Trophoblast cell (in vitro differentiated cells and primary cell): ENCODE measurements around the gene FUT8.

Source experiments
- DNase-seq, 2 donors: peaks; one replicate each; pipeline ENCODE4 v3.0.0-alpha.2; 2016
- H2AFZ ChIP-seq: 2 replicates; pipeline ENCODE4 v1.6.1; 2013; ENCODE audit warnings: low read length, moderate library complexity, mild to moderate bottlenecking; ENCODE audit not compliant: insufficient read depth, poor library complexity
- H2AK5ac ChIP-seq: 2 replicates; pipeline ENCODE4 v1.6.1; 2013; ENCODE audit warnings: mild to moderate bottlenecking, low read length
- H2BK120ac ChIP-seq: 2 replicates; pipeline ENCODE4 v1.6.1; 2013; ENCODE audit warnings: low read length, mild to moderate bottlenecking, moderate library complexity; ENCODE audit not compliant: insufficient read depth, poor library complexity
- H2BK12ac ChIP-seq: 2 replicates; pipeline ENCODE4 v1.6.1; 2013; ENCODE audit warnings: mild to moderate bottlenecking, low read length, moderate library complexity
- H2BK5ac ChIP-seq: 2 replicates; pipeline ENCODE4 v1.6.1; 2013; ENCODE audit warnings: low read length, low read depth, moderate library complexity, mild to moderate bottlenecking; ENCODE audit not compliant: poor library complexity
- H3K14ac ChIP-seq: 2 replicates; pipeline ENCODE4 v1.6.1; 2013; ENCODE audit warnings: mild to moderate bottlenecking, low read length
- H3K18ac ChIP-seq: 2 replicates; pipeline ENCODE4 v1.6.1; 2013; ENCODE audit warnings: mild to moderate bottlenecking, low read length
- H3K23ac ChIP-seq: 2 replicates; pipeline ENCODE4 v1.6.1; 2013; ENCODE audit warnings: low read length
- H3K27ac ChIP-seq: 2 replicates; pipeline ENCODE4 v1.5.1; 2013; ENCODE audit warnings: low read depth, mild to moderate bottlenecking, inconsistent platforms, low read length, moderate library complexity
- H3K27me3 ChIP-seq: 2 replicates; pipeline ENCODE4 v1.6.1; 2013; ENCODE audit warnings: inconsistent platforms, mild to moderate bottlenecking, low read length, moderate library complexity; ENCODE audit not compliant: insufficient read depth
- H3K36me3 ChIP-seq, 2 experiments: 1 replicate in 1 of 2; 2 replicates in 1 of 2; pipeline ENCODE4 v1.6.1; 2013; ENCODE audit warnings: low read length in 2 of 2, mild to moderate bottlenecking in 2 of 2, moderate library complexity in 1 of 2; ENCODE audit not compliant: insufficient read depth in 2 of 2, control insufficient read depth in 1 of 2
- H3K4ac ChIP-seq: 2 replicates; pipeline ENCODE4 v1.6.1; 2013; ENCODE audit warnings: low read depth, mild to moderate bottlenecking, low read length, moderate library complexity
- H3K4me1 ChIP-seq, 2 experiments: 1 replicate in 1 of 2; 2 replicates in 1 of 2; pipeline ENCODE4 v1.6.1; 2013; ENCODE audit warnings: low read length in 2 of 2, mild to moderate bottlenecking in 2 of 2, moderate library complexity in 1 of 2; ENCODE audit not compliant: insufficient read depth in 2 of 2, control insufficient read depth in 1 of 2
- H3K4me2 ChIP-seq: 2 replicates; pipeline ENCODE4 v1.6.1; 2013; ENCODE audit warnings: inconsistent platforms, mild to moderate bottlenecking, low read length, moderate library complexity
- H3K4me3 ChIP-seq: 2 replicates; pipeline ENCODE4 v1.5.1; 2013; ENCODE audit warnings: mild to moderate bottlenecking, low read depth, low read length, inconsistent platforms
- H3K79me1 ChIP-seq: one replicate; pipeline ENCODE4 v1.6.1; 2013; ENCODE audit warnings: low read length
- H3K79me2 ChIP-seq: 2 replicates; pipeline ENCODE4 v1.6.1; 2013; ENCODE audit warnings: low read length, mild to moderate bottlenecking; ENCODE audit not compliant: control insufficient read depth, insufficient read depth, poor library complexity
- H3K9ac ChIP-seq: 2 replicates; pipeline ENCODE4 v1.6.1; 2013; ENCODE audit warnings: mild to moderate bottlenecking, low read length
- H3K9me3 ChIP-seq: 2 replicates; pipeline ENCODE4 v1.6.1; 2013; ENCODE audit warnings: low read depth, mild to moderate bottlenecking, control low read depth, inconsistent platforms, low read length; ENCODE audit not compliant: insufficient read depth
- H4K12ac ChIP-seq: 2 replicates; pipeline ENCODE4 v1.6.1; 2013; ENCODE audit warnings: low read depth, mild to moderate bottlenecking, low read length, moderate library complexity
- H4K8ac ChIP-seq: 2 replicates; pipeline ENCODE4 v1.6.1; 2013; ENCODE audit warnings: low read depth, mild to moderate bottlenecking, low read length, moderate library complexity
- H4K91ac ChIP-seq: one replicate; pipeline ENCODE4 v1.6.1; 2013; ENCODE audit warnings: low read depth, mild to moderate bottlenecking, low read length, moderate library complexity
- WGBS: extraction: QIAGEN DNeasy Blood & Tissue Kit; methylation state at CpG from one replicate; pipeline ENCODE4 v1.1.7; 2013; ENCODE audit warnings: missing lambda C conversion rate; ENCODE audit not compliant: insufficient read length, insufficient coverage; ENCODE audit errors: extremely low coverage; 5-methylcytosine and 5-hydroxymethylcytosine counted together

Gene FUT8

GRCh38 chr14:65772466-65772865 lies 359.9 kb downstream of the FUT8 start:
- no peak overlapping the region for H3K14ac ChIP-seq
- H3K27me3 ChIP-seq: no peaks in the 10 kb centered on the region
- WGBS: no CpG with 5 or more reads among the region's 8 CpGs
- H3K9ac ChIP-seq: no peak overlapping the region
- no peak overlapping the region for H2AFZ ChIP-seq
- H2BK120ac ChIP-seq: no peak overlapping the region
- H3K36me3 ChIP-seq: no peaks in the 10 kb centered on the region
- no peaks in the 10 kb centered on the region for H3K79me2 ChIP-seq
- DNase-seq: no peak
- no peak overlapping the region for H2AK5ac ChIP-seq
- no peak overlapping the region for H3K23ac ChIP-seq
- H3K9me3 ChIP-seq: peaks cover 2% of the 10 kb centered on the region
- no peak overlapping the region for H3K18ac ChIP-seq
- no peaks in the 10 kb centered on the region for H3K79me1 ChIP-seq
- no peaks in the 10 kb centered on the region for H3K4me1 ChIP-seq
- H2BK12ac ChIP-seq: no peak overlapping the region
- no peak overlapping the region for H3K4ac ChIP-seq
- H4K91ac ChIP-seq: no peak overlapping the region
- H3K4me3 ChIP-seq: no peak overlapping the region
- no peak overlapping the region for H2BK5ac ChIP-seq
- no peak overlapping the region for H3K4me2 ChIP-seq
- H4K8ac ChIP-seq: no peak overlapping the region
- H3K27ac ChIP-seq: no peak overlapping the region
- no peak overlapping the region for H4K12ac ChIP-seq

- Histone ChIP-seq H3K27me3 (no peaks in the 10 kb centered on the region), H4K12ac (no peak overlapping the region), H3K4me3 (no peak overlapping the region), H3K79me1 (no peaks in the 10 kb centered on the region), H3K4me1 (no peaks in the 10 kb centered on the region), H3K36me3 (no peaks in the 10 kb centered on the region), H2BK5ac (no peak overlapping the region), H4K91ac (no peak overlapping the region), H2AK5ac (no peak overlapping the region), H2BK12ac (no peak overlapping the region), H2AFZ (no peak overlapping the region), H2BK120ac (no peak overlapping the region), H3K4ac (no peak overlapping the region), H4K8ac (no peak overlapping the region), H3K14ac (no peak overlapping the region), H3K27ac (no peak overlapping the region), H3K79me2 (no peaks in the 10 kb centered on the region), H3K4me2 (no peak overlapping the region), H3K23ac (no peak overlapping the region), H3K9me3 (peaks cover 2% of the 10 kb centered on the region), H3K9ac (no peak overlapping the region), H3K18ac (no peak overlapping the region)
- WGBS: no CpG with 5 or more reads among the region's 4 CpGs
- no peak for DNase-seq
Measured at GRCh38 chr14:65772921-65773574, 360.5 kb downstream of the FUT8 start.

GRCh38 chr14:65774041-65774440 lies 361.5 kb downstream of the FUT8 start:
- Histone ChIP-seq H3K18ac (no peak overlapping the region), H3K23ac (no peak overlapping the region), H3K4me1 (no peaks in the 10 kb centered on the region), H4K8ac (no peak overlapping the region), H3K9ac (no peak overlapping the region), H3K14ac (no peak overlapping the region), H3K4me3 (no peak overlapping the region), H2BK12ac (no peak overlapping the region), H2BK120ac (no peak overlapping the region), H3K27me3 (no peaks in the 10 kb centered on the region), H4K91ac (no peak overlapping the region), H2BK5ac (no peak overlapping the region), H3K79me1 (no peaks in the 10 kb centered on the region), H3K27ac (no peak overlapping the region), H3K36me3 (no peaks in the 10 kb centered on the region), H2AFZ (no peak overlapping the region), H3K4me2 (no peak overlapping the region), H4K12ac (no peak overlapping the region), H2AK5ac (no peak overlapping the region), H3K9me3 (peaks cover 2% of the 10 kb centered on the region), H3K4ac (no peak overlapping the region), H3K79me2 (no peaks in the 10 kb centered on the region)
- no peak for DNase-seq
- WGBS: no CpG with 5 or more reads among the region's 1 CpG

- Histone ChIP-seq H3K79me2 (no peaks in the 10 kb centered on the region), H3K79me1 (no peaks in the 10 kb centered on the region), H3K9me3 (no peaks in the 10 kb centered on the region), H3K9ac (no peak overlapping the region), H2AK5ac (no peak overlapping the region), H2BK12ac (no peak overlapping the region), H4K91ac (no peak overlapping the region), H3K14ac (no peak overlapping the region), H3K27ac (no peak overlapping the region), H3K4ac (no peak overlapping the region), H3K18ac (no peak overlapping the region), H4K12ac (no peak overlapping the region), H3K4me3 (no peak overlapping the region), H3K23ac (no peak overlapping the region), H2BK120ac (no peak overlapping the region), H3K36me3 (no peaks in the 10 kb centered on the region), H3K4me1 (no peaks in the 10 kb centered on the region), H3K27me3 (no peaks in the 10 kb centered on the region), H2BK5ac (no peak overlapping the region), H3K4me2 (no peak overlapping the region), H4K8ac (no peak overlapping the region), H2AFZ (no peak overlapping the region)
- WGBS: no CpG with 5 or more reads among the region's 4 CpGs
- DNase-seq: no peak
Measured at GRCh38 chr14:65776193-65776852, 363.8 kb downstream of the FUT8 start.
